K562 (cell line): ENCODE results near the gene PLP2. TPM values are rescaled to one million over a fixed set of nuclear protein-coding genes. Genes with fewer than 3 reads are reported as not detected.
A peak's percentile ranks its signal among the peaks of the same experiment; 100 is the strongest.

ENCODE experiments used
- ATF1 ChIP-seq, 2 experiments: fragments of 450-650 bp in 1 of 2; IDR thresholded peaks; 2 replicates each; pipeline ENCODE4 v1.6.1; 2016; ENCODE audit warnings: missing compliant biosample characterization in 1 of 2, missing genetic modification characterization in 1 of 2
- DPF2 ChIP-seq: fragments of 450-650 bp; IDR thresholded peaks from 2 replicates; pipeline ENCODE4 v1.6.1; 2016
- FOXK1 ChIP-seq: sonication (generic); formaldehyde crosslinking; IDR thresholded peaks from 2 replicates; pipeline ENCODE4 v1.8.0; 2022; ENCODE audit warnings: missing genetic modification reagents, mild to moderate bottlenecking, borderline replicate concordance
- HSF4 ChIP-seq: fragments of 250-450 bp; sonication (Bioruptor Pico); IDR thresholded peaks from 2 replicates; pipeline ENCODE4 v2.1.2; 2022; ENCODE audit warnings: mild to moderate bottlenecking, moderate library complexity, borderline replicate concordance
- IRF2 ChIP-seq: sonication (generic); formaldehyde crosslinking; IDR thresholded peaks from 2 replicates; pipeline ENCODE4 v1.8.1; 2022; ENCODE audit warnings: mild to moderate bottlenecking, missing genetic modification reagents
- KAT7 ChIP-seq: sonication (generic); formaldehyde crosslinking; IDR thresholded peaks from 2 replicates; pipeline ENCODE4 v1.8.0; 2022; ENCODE audit warnings: missing genetic modification reagents, mild to moderate bottlenecking, borderline replicate concordance
- NR1H2 ChIP-seq: sonication (generic); formaldehyde crosslinking; IDR thresholded peaks from 2 replicates; pipeline ENCODE4 v1.4.0; 2020; ENCODE audit warnings: mild to moderate bottlenecking, missing genetic modification reagents
- NRF1 ChIP-seq, 2 experiments: fragments of 450-650 bp; IDR thresholded peaks in 1 of 2; conservative IDR thresholded peaks in 1 of 2; 2 replicates each; pipeline ENCODE4 v1.6.1; 2014; ENCODE audit warnings: mild to moderate bottlenecking in 2 of 2
- POLR2B ChIP-seq: fragments of 450-650 bp; IDR thresholded peaks from 2 replicates; pipeline ENCODE4 v1.6.1; 2018; ENCODE audit warnings: low read depth; ENCODE audit not compliant: partially characterized antibody
- RHOXF2B ChIP-seq: fragments of 250-450 bp; sonication (Bioruptor Pico); conservative IDR thresholded peaks from 2 replicates; pipeline ENCODE4 v1.5.1; 2021
- SNRNP70 ChIP-seq: fragments of 200-400 bp; formaldehyde crosslinking; optimal IDR thresholded peaks from 2 replicates; pipeline ENCODE3; 2017; ENCODE audit warnings: low read depth, low read length
- SP2 ChIP-seq: IDR thresholded peaks from 2 replicates; pipeline ENCODE4 v1.6.1; 2011; ENCODE audit warnings: mild to moderate bottlenecking, low read depth, low read length, moderate library complexity; ENCODE audit not compliant: poor library complexity, severe bottlenecking; ENCODE audit errors: extremely low read depth
- SPI1 ChIP-seq: IDR thresholded peaks from 2 replicates; pipeline ENCODE4 v1.6.1; 2011; ENCODE audit warnings: low read depth, low read length, control low read depth, borderline replicate concordance
- ZEB2 ChIP-seq: fragments of 450-650 bp; IDR thresholded peaks from 2 replicates; pipeline ENCODE4 v1.6.1; 2016
- ZNF274 ChIP-seq: IDR thresholded peaks from 2 replicates; pipeline ENCODE4 v1.6.1; 2011; ENCODE audit warnings: low read depth, mild to moderate bottlenecking, low read length, moderate library complexity, borderline replicate concordance
- ZNF696 ChIP-seq: fragments of 250-450 bp; sonication (Bioruptor Pico); conservative IDR thresholded peaks from 2 replicates; pipeline ENCODE4 v1.4.0; 2020; ENCODE audit warnings: mild to moderate bottlenecking, moderate library complexity
- ZNF717 ChIP-seq: fragments of 250-450 bp; sonication (Bioruptor Pico); IDR thresholded peaks from 2 replicates; pipeline ENCODE4 v1.5.0; 2021
- ZNF75A ChIP-seq: fragments of 450-650 bp; formaldehyde crosslinking; IDR thresholded peaks from 2 replicates; pipeline ENCODE4 v1.4.0; 2020; ENCODE audit warnings: mild to moderate bottlenecking
- ZSCAN29 ChIP-seq: fragments of 450-650 bp; IDR thresholded peaks from 2 replicates; pipeline ENCODE4 v1.6.1; 2017
- polyA plus RNA-seq, 8 experiments: library from polyadenylated mRNA; depleted of rRNA in 4 of 8; stranded (reverse) in 5 of 8; unstranded in 3 of 8; fragments of >200 nt; fragmentation: Nextera tagmentation in 2 of 8; fragmentation: Illumina TruSeq in 1 of 8; extraction: Ambion mirVana in 2 of 8; extraction: Trizol in 1 of 8; gene quantifications; 2 replicates each; pipeline versions ENCODE4 v1.2.1 to v1.2.3, GENCODE V29; 2011 to 2014; ENCODE audit warnings: inconsistent platforms in 1 of 8, missing spikeins in 1 of 8
- total RNA-seq, 7 experiments: library from RNA; depleted of rRNA in 6 of 7; stranded (reverse); fragments of >200 nt in 6 of 7; fragmentation: Illumina TruSeq in 2 of 7; extraction: Trizol in 2 of 7; gene quantifications; 2 replicates each; pipeline versions ENCODE4 v1.2.1 to v1.2.3, GENCODE V29; 2011 to 2021; ENCODE audit warnings: low replicate concordance in 1 of 7
- TF ChIP-seq, protein P1 (sequence below): fragments of 250-450 bp; sonication (Bioruptor Pico); IDR thresholded peaks from 2 replicates; pipeline ENCODE4 v1.5.0; 2021; ENCODE audit warnings: mild to moderate bottlenecking, borderline replicate concordance
- TF ChIP-seq, protein P2 (sequence below): IDR thresholded peaks from 2 replicates; pipeline ENCODE4 v1.6.1; 2011; ENCODE audit not compliant: insufficient read length; ENCODE audit errors: extremely low read depth
- TF ChIP-seq, protein P3 (sequence below), 2 experiments: fragments of 450-650 bp; IDR thresholded peaks; 2 replicates each; pipeline ENCODE4 v1.6.1; 2016
- TF ChIP-seq, protein P4 (sequence below): fragments of 450-650 bp; IDR thresholded peaks from 2 replicates; pipeline ENCODE4 v1.7.0; 2016; ENCODE audit warnings: borderline replicate concordance

Gene PLP2
- total and polyA plus RNA-seq, 9 of the 15 experiments (the other 6 are each of a cell fraction or from before 2014, with no cell fraction given), result 34.7 to 236 (median 112) TPM

DNA sequence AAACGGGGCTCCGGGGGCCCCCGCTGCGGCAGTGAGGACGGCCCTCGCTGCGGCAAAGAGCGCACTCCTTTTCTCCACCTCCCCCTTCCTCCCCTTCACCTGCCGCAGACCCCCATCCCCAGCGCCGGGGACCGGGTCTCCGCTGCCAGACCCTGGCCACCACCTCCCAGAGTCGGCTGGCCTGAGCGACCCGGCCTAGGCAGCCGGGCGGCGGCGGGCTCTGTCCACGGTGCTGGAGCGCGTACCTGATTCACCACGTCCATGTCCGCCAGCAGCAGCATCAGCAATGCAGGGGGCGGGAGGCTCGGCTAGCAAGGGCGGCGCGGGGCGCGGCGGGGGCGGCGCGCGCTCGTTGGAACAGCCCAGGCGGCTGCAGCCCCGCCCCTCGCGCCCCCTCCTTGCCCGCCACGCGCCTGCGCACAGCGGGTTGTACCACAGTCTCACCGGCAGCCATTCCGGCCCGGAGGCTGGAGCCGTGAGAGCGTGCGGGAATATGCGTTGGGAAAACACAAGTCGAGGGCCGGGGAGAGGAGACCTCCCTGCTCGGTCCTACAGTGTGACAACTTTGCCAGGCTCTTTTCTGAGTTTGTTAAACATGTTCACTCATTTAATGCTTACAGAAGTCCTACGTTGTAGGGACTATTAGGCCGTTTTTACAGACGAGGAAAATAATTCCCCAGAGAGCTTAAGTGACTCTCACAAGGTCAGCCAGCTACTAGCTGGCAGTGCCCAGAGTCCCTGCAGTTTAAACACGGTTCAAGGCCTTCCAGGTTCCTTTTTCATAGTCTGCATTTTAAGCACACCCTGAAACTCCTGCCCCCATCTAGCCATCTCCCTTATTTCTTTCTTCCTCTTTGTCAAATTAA lies 28.4 kb downstream of the PLP2 start, which contains the start of gene SYP (continued):
- TF ChIP-seq, protein P1, sequence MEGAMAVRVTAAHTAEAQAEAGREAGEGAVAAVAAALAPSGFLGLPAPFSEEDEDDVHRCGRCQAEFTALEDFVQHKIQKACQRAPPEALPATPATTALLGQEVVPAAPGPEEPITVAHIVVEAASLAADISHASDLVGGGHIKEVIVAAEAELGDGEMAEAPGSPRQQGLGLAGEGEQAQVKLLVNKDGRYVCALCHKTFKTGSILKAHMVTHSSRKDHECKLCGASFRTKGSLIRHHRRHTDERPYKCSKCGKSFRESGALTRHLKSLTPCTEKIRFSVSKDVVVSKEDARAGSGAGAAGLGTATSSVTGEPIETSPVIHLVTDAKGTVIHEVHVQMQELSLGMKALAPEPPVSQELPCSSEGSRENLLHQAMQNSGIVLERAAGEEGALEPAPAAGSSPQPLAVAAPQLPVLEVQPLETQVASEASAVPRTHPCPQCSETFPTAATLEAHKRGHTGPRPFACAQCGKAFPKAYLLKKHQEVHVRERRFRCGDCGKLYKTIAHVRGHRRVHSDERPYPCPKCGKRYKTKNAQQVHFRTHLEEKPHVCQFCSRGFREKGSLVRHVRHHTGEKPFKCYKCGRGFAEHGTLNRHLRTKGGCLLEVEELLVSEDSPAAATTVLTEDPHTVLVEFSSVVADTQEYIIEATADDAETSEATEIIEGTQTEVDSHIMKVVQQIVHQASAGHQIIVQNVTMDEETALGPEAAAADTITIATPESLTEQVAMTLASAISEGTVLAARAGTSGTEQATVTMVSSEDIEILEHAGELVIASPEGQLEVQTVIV, result no peak
- TF ChIP-seq HSF4 (no peak), NRF1 (conservative IDR thresholded peaks at IDR 0.05 in 1 of 2, IDR thresholded peaks at IDR 0.05 in 1 of 2) (peak; percentile 94 to 95), SNRNP70 (no peak), DPF2 (no peak; the same call in 1 of the 2 replicates), POLR2B (peak; percentile 82), ZNF717 (no peak), ZNF274 (no peak), IRF2 (CRISPR knock-in tag) (no peak), SPI1 (no peak), ZEB2 (no peak), FOXK1 (no peak), KAT7 (peak; percentile 51; the same call in 1 of the 2 replicates), ZNF696 (no peak), ATF1 (CRISPR knock-in tag; IDR thresholded peaks at IDR 0.05) (no peak), ATF1 (tag; IDR thresholded peaks at IDR 0.05) (peak; percentile 77), NR1H2 (CRISPR knock-in tag) (no peak), ZSCAN29 (no peak), SP2 (no peak), ZNF75A (CRISPR knock-in tag) (no peak), RHOXF2B (CRISPR knock-in tag) (no peak)
- TF ChIP-seq, protein P2, sequence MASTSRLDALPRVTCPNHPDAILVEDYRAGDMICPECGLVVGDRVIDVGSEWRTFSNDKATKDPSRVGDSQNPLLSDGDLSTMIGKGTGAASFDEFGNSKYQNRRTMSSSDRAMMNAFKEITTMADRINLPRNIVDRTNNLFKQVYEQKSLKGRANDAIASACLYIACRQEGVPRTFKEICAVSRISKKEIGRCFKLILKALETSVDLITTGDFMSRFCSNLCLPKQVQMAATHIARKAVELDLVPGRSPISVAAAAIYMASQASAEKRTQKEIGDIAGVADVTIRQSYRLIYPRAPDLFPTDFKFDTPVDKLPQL, result no peak
- TF ChIP-seq, protein P3, sequence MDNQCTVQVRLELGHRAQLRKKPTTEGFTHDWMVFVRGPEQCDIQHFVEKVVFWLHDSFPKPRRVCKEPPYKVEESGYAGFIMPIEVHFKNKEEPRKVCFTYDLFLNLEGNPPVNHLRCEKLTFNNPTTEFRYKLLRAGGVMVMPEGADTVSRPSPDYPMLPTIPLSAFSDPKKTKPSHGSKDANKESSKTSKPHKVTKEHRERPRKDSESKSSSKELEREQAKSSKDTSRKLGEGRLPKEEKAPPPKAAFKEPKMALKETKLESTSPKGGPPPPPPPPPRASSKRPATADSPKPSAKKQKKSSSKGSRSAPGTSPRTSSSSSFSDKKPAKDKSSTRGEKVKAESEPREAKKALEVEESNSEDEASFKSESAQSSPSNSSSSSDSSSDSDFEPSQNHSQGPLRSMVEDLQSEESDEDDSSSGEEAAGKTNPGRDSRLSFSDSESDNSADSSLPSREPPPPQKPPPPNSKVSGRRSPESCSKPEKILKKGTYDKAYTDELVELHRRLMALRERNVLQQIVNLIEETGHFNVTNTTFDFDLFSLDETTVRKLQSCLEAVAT (IDR thresholded peaks at IDR 0.05), result no peak
- TF ChIP-seq, protein P4, sequence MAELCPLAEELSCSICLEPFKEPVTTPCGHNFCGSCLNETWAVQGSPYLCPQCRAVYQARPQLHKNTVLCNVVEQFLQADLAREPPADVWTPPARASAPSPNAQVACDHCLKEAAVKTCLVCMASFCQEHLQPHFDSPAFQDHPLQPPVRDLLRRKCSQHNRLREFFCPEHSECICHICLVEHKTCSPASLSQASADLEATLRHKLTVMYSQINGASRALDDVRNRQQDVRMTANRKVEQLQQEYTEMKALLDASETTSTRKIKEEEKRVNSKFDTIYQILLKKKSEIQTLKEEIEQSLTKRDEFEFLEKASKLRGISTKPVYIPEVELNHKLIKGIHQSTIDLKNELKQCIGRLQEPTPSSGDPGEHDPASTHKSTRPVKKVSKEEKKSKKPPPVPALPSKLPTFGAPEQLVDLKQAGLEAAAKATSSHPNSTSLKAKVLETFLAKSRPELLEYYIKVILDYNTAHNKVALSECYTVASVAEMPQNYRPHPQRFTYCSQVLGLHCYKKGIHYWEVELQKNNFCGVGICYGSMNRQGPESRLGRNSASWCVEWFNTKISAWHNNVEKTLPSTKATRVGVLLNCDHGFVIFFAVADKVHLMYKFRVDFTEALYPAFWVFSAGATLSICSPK, result no peak
